ENCODE data around the gene KLF9.

- TF ChIP-seq ZNF292 (tag by site-specific recombination; IDR thresholded peaks at IDR 0.05; ENCODE audit: borderline replicate concordance, low read depth) (no peak), CTCF (tag by site-specific recombination; IDR thresholded peaks at IDR 0.05) (no peak), ZNF121 (tag by site-specific recombination; IDR thresholded peaks at IDR 0.05) (no peak), ZSCAN23 (tag by site-specific recombination; IDR thresholded peaks at IDR 0.05) (no peak), SP2 (tag by site-specific recombination; IDR thresholded peaks at IDR 0.05) (no peak), INSM2 (tag by site-specific recombination; IDR thresholded peaks at IDR 0.05) (no peak), ZSCAN30 (tag by site-specific recombination; IDR thresholded peaks at IDR 0.05) (no peak), ZNF830 (tag by site-specific recombination; IDR thresholded peaks at IDR 0.05; ENCODE audit: low read depth) (no peak), ZNF670 (tag by site-specific recombination; IDR thresholded peaks at IDR 0.05; ENCODE audit: low read depth) (no peak), ZNF146 (tag by site-specific recombination; IDR thresholded peaks at IDR 0.05) (no peak), SCRT2 (tag by site-specific recombination; IDR thresholded peaks at IDR 0.05) (no peak), REST (tag by site-specific recombination; IDR thresholded peaks at IDR 0.05) (no peak)
These were observed 8.1 kb upstream of the KLF9 start for GRCh38 chr9:70422371-70423043.

Data from HEK293 (cell line).